NCI-H1105 treated with DMSO at 0.1 percent for 48 hours (cell line): ENCODE data around the gene MYO7A.
A peak's percentile ranks its signal among the peaks of the same experiment; 100 is the strongest.

Experiments used
- DNase-seq: peaks from one replicate; lab custom pipeline; 2025; lab: John Stamatoyannopoulos, UW

The MYO7A gene

DNA sequence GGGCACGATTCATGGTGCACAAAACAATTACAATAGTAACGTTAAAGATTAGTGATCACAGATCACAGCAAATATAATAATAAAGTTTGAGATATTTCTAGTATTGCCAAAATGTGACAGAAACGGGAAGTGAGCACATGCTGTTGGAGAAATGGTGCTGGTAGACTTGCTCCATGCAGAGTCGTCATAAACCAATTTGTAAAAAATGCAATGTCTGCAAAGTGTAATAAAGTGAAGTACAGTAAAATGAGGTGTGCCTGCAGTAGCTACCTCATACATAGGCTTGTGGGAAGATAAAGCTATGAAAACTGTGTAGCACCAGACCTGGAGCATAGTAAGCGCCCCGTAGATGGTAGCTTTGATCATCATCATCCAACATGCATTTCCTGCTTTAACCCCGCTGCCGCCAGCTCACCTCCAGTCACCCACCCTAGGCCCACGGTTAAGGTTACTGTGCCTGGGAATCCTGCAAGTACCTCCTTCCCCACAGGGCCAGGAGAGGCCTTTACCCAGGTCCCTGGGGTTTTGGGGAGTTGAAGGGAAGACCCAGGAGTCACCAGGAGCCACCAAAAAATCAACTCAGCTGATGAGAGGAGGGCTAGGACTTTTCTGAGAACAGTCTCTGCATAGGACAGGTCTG lies 59.2 kb downstream of the MYO7A start:
- DNase-seq, result no peak

DNA sequence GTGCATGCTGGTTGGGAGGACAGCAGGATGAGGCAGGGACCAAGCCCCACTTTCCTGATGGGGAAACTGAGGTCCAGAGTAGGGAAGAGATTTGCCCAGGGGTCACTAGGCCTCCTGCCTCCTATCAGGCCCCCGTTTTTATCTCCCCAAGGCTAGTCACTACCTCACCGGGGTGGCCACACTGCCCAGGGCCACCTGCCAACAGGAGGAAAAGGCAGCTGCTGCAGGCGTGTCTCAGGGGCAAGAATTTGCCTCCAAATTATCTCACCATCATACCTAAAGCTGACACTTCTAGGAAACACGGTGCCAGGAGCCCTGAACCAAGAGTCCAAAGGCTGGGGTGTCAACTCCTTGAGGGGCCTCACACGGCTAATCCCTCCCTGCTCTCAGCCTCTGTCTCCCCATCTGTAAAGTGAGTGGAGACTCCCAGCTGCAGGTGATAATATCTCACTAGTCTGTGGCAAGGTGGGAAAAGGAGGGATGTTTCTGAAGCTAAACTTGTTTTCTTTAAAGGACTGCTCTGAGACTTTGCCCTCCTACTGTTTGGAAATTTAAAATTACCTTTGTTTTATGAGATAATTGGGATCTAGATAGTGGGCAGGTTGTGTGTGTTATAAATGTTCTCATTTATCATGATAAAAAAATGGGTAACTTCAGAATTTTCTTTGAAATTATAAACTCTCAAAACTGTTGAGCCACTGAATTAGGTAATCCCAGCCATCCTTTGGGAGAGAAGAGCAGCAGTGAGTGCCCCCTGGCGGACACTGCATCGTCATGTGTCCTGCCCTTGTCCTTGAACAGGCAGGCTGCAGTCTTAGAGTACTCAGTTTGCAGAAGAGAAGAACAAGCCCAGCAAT lies 60.0 kb downstream of the MYO7A start:
- peak; percentile 70 for DNase-seq

DNA sequence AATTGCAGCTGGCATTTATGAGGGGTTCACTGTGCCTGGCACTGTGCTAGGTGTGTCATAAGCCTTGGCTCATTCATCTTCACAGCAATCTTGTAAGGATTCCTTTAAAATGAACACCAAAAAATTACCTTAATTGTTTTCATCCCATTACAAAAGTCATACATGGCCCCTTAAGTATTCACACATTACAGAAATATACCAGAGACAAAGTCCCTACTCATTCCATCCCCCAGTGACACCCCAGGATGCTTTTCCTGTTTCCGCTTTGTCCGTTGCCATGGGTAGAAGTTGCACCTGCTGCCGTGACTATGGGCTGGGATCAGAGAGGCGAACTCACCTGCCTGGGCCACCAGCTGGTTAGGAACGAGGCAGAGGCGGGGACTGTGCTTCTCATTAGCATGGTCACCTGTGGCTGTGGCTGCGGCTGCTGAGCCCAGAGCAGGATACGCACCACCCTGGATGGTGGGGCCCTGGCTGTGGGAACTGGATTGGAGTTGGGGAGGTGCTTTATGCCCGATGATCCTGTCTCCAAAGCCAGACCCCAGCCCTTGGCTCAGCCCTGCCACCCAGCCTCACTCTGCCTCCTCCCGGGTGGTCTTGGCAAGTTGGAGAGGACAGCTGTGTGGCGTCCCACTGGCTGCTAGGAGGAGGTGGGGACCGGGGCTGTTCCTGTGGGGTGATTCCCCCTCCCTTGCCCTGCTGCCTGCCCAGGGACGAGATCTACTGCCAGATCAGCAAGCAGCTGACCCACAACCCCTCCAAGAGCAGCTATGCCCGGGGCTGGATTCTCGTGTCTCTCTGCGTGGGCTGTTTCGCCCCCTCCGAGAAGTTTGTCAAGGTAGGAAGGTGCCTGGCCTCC lies 60.8 kb downstream of the MYO7A start:
- peak; percentile 6 for DNase-seq

DNA sequence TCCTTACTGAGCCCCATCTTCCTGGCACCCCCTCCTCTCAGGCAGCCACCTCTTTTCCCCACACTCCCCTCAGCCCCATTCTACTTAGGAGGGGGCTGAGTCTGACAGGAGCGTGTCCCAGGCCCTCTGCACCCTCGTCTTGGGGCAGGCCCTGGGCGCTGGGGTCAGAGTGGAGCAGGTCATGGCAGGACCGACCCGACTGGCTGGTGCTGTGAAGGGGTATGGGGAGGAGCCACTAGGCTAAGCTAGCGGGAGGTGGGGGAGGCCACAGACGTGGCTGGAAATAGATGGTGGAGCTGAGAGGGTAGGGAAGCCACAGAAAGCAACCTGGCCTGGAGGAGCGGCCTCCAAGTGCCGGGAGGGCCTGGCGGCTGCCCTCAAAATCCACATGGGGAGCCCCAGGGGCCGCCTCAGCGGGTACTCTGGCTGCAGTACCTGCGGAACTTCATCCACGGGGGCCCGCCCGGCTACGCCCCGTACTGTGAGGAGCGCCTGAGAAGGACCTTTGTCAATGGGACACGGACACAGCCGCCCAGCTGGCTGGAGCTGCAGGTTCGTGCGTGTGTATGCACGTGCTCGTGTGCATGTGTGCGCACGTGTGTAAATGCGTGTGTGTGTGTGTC lies 61.7 kb downstream of the MYO7A start:
- no peak for DNase-seq

DNA sequence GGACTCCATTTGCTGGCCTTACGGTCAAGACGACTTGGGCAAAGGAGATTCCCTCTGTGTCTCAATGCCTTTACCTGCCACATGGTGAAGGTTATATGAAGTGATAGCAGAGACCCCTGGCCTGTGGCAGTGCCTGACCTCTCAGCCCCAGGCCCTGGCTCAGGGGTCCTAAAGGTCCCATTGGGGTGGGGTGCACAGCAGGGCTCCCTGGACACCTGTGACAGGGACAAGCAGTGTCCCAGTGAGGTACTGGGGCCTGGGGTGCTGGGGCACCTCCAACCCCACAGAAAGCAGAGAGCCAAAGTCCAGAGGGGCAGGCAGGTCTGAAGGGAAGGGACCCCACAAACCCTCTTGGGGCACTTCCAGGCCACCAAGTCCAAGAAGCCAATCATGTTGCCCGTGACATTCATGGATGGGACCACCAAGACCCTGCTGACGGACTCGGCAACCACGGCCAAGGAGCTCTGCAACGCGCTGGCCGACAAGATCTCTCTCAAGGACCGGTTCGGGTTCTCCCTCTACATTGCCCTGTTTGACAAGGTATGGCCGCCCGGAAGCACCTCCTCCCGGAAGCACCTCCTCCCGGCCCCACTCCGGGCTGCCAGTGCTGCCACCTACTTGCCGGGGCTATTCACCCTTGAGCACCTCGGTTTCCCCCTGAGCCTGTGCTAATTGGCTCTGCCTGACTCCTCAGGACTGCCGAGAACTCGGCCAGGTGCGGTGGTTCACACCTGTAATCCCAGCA lies 62.5 kb downstream of the MYO7A start:
- DNase-seq, result no peak

DNA sequence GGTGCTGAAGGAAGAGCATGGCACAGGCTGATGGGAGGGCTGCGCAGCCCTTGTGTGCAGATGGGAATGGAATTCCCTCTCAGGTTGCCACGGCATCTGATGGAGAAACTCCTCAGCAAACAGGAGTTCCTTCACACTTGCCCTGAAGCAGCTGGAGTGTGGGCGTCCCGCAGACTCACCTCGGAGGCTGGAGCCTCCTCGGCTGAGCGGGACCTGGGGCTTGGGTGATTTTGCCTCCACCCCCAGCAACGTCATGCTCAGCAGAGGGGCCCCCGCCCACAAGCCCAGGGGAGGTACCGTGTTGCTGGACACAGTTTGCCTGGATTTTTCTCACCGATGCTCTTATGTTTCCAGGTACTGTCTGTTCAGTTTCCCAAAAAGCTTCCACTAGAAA lies 63.4 kb downstream of the MYO7A start:
- no peak for DNase-seq

DNA sequence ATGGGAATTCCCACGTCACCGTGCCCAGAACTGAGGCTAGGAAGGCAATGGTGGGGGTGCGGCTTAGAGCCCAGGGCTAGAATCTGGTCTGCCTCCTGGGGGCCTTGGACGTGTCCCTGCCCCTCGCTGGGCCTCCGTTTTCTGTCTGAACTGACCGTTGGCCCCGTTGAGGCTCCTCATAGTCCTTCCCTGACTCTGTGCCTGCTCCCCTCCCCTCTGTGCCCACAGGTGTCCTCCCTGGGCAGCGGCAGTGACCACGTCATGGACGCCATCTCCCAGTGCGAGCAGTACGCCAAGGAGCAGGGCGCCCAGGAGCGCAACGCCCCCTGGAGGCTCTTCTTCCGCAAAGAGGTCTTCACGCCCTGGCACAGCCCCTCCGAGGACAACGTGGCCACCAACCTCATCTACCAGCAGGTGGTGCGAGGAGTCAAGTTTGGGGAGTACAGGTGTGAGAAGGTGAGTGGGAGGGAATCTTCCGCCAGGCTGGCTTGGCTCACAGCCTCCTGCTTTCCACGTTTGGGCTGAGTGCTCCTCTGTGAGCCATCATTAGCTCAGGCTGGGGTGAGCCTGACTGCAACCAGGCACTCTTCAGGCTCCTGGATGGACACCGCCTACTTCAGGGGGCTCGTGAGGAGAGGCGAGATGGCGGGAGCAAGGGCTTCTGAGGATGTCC lies 63.9 kb downstream of the MYO7A start:
- DNase-seq, result peak; percentile 14

DNA sequence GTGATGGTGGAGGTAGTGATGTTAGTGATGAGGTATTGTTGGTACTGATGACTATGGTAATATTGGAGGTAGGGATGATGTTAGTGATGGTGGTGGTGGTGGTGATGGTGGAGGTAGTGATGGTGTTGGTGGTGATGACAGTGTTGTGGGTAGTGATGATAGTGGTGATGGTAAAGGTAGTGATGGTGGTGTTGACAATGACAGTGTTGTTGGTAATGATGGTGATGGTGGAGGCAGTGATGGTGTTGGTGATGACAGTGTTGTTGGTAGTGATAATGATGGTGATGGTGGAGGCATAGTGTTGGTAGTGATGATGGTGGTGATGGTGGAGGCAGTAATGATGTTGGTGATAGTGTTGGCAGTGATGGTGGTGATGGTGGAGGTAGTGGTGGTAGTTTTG lies 65.1 kb downstream of the MYO7A start:
- DNase-seq, result no peak

DNA sequence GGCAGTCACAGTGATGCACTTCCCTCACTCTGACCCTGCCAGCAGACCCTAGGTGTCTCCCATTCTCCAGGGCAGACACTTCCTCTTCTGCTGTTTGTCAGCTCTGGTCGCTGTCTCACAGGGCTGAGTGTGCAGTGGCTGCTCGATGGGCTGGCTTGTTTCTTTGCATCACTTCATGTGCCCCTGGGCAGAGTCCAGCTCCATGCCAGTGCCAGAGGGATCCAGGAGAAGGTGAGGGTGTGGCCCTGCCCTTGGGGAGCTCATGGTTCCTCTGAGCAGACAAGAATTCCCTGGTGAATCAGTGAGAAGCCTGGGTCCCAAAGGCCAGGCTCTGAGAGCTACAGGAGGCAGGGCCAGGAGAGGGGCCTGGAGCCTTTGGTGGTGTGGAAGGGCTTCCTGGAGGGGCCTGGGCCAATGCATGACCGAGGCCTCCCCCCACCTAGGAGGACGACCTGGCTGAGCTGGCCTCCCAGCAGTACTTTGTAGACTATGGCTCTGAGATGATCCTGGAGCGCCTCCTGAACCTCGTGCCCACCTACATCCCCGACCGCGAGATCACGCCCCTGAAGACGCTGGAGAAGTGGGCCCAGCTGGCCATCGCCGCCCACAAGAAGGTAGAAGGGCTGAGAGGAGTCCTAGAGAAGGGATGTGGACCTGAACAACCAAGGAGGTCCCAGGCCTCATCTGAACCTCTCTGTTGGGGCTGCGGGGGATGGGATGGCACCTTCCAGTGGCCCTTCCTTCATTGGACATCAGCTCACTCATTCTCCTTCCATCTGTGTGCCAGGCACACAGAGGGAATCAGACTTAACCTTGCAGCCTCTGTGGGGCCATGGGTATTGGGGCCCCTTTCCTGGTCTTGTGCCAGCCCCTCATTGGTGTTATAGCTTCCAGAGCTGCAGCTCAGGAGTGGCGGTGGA lies 66.1 kb downstream of the MYO7A start:
- no peak for DNase-seq

DNA sequence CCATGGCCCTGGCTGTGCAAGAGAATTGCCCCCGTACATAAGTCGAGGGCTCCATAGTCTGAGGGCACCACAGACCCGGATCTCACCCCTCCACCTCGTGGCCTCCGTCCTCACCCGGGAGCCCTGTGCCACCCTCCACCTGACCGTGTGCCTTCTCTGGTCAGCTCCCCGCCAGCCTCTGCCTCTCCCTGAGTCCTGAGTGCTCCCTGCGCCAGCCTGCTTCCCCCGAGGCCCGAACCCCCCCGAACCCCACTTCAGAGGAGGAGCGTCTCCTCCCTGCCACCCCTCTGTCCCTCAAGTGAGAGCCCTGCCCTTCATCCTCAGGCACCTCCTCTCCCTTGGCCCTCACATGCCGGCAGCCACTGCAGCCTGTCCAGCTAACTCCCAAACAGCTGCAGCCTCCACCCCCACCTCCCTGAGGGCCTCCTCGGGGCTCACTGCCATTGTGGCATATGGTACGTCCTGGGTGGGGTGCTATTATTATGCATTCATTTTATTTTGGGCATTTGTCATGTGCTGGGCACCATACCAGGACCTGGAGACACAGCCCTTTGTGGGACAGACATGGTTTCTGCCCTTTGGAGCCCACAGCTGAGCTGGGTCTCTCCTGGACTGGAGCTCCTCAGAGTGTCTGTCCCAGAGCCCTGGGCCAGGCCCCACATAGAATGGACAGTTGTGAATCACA lies 67.2 kb downstream of the MYO7A start:
- no peak for DNase-seq

DNA sequence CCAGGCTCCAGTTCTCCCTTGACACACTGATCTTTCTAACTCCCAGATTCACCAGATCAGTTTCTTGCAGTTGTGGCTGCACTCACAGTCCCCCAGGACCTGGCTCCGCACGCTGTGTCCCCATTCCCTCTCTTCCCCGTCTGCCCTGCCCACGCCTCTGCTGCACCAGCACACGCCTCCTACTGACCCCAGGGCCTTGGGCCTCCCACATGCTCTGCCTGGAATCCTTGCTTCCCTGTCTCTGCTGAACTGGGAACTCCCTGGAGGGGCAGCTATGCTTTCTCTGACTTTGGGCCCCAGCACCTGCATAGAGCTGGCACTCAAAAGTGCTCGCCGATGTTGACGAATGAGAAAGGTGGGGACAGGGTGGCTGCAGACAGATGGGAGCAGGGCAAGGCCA lies 68.9 kb downstream of the MYO7A start:
- DNase-seq, result no peak

DNA sequence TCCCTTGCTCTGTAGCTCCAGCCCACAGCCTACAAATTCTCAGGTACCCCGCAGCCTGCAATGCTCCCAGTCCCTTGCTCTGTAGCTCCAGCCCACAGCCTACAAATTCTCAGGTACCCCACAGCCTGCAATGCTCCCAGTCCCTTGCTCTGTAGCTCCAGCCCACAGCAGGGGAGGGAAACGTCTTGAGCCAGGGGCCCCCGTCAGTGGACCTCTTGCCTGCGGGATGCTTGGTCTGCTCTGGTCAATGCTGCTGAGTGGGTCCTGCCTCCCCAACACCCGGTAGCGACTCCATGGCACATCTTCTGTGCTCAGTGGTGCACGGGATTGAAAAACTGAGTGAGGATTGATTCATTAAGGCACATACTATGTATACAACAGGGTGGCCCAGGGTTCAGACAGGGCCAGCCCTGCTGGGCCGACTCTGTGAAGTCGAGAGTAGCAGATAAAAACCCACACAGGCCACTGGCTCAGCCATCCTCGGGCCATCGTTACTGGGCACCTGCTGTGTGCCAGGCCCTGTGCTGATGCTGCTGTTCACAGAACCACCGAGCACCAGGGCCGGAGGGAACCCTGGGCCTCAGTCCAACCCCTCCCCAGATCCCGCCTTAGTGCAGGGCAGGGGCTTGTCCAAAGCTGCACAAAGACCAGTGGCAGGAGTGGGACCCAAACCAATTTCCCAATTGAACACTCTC lies 69.7 kb downstream of the MYO7A start:
- DNase-seq, result no peak

DNA sequence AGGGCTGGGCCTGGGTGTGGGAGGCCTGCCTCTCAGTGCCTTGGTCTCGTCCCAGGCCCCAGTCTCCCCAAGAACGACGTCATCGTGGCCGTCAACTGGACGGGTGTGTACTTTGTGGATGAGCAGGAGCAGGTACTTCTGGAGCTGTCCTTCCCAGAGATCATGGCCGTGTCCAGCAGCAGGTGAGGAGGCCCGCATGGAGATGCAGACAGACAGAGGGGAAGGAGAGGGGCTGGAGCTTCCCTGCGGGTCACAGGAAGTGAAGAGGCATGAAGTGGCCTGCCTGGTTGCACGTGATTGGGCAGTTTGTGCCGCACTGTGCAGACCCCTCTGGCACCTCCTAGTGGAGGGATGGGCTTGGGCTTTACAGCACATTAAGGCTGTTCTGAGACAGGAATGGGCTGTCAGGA lies 70.4 kb downstream of the MYO7A start:
- peak; percentile 3 for DNase-seq

DNA sequence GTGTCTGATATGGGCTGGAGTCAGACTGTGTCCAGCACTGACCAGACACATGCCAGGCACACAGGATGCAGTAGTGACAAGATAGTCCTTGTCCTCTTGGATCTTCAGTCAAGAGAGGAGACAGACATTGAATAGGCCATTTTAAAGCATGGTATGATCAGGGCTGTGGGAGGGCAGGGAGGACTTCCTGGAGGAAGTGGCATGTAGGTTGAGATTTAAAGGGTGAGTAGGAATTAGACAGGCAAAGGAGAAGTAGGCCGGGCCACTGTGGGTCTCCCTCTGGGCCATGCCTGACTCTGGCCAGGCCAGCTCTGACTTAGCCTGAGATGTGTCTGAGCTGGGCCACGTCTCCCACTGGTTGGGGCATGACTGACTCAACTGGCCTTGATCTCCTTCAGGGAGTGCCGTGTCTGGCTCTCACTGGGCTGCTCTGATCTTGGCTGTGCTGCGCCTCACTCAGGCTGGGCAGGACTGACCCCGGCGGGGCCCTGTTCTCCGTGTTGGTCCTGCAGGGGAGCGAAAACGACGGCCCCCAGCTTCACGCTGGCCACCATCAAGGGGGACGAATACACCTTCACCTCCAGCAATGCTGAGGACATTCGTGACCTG lies 71.2 kb downstream of the MYO7A start:
- no peak for DNase-seq

DNA sequence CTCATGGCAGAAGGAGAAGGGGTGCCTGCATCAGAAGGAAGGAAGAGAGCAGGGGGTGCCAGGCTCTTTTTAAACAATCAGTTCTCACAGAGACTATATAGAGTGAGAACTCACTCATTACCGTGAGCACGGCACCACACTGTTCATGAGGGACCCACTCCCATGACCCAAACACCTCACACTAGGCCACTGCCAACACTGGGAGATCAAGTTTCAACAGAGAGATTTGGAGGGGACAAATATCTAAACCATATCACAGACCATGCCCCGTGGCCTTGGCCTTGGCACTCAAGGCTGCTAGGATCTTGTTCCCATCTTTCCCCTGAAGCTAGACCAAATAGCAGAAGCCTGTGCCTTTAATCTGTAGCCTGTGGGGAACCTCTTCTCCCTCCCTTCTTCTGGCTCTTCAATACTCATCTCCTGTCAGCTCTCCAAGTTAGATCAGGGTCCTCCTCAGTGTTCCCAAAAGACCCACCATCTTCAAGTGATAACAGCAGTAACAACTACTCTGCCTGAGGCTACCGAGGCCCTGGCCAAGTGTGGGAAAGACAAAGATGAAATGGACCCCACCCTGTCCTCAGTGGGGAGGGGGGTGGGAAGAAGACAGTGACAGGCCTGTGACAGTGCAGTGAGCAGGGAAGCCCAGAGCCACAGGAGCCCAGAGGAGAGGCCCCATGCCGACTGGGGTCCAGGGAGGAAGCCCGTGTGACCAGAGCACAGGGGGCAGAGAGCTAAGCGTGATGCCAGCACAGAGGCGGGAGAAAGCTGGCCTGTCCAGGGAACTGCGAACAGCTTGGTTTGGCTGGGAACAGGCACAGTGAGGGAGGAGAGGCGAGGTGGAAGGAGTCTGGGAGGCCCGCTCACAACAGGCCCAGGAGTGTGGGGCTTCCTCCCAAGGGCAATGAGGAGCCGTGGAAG lies 72.6 kb downstream of the MYO7A start:
- DNase-seq, result no peak

DNA sequence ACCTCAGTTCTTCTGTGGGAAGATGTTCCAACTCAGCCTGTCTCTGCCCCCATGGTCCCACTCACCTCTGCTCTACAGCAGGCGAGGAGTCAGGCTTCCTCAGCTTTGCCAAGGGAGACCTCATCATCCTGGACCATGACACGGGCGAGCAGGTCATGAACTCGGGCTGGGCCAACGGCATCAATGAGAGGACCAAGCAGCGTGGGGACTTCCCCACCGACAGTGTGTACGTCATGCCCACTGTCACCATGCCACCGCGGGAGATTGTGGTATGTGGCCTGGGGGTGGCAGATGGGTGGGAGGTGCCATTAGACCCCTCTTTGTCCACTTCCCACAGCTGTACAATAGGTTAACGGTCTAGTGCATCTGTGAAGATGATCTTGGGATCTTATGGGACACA lies 73.3 kb downstream of the MYO7A start:
- no peak for DNase-seq
